B cell (primary cell): ENCODE measurements around the gene RABGAP1. TPM values are rescaled to one million over a fixed set of nuclear protein-coding genes. Genes with fewer than 3 reads are reported as not detected.
A peak's percentile ranks its signal among the peaks of the same experiment; 100 is the strongest.

Experiments used
- ATAC-seq: fragments of 200-7000 bp; cut with Tn5 transposase; one replicate; pipeline ENCODE4 v1.10.0; 2021; ENCODE audit warnings: low read depth, mild to moderate bottlenecking, moderate number of reproducible peaks, moderate library complexity
- CTCF ChIA-PET: fragments of 350-600 bp; sonication (Branson Sonifier 250); formaldehyde crosslinking; loops from one replicate; lab custom pipeline; 2021; ENCODE audit warnings: antibody characterized with exemption, inconsistent platforms; lab: Charles Lee
- POLR2A ChIA-PET: fragments of 350-600 bp; sonication (Branson Sonifier 250); formaldehyde crosslinking; loops from one replicate; lab custom pipeline; 2021; ENCODE audit warnings: antibody characterized with exemption; lab: Charles Lee
- DNase-seq: peaks from one replicate; pipeline ENCODE4 v3.0.0; 2013
- H2AFZ ChIP-seq: 2 replicates; pipeline ENCODE4 v1.6.1; 2012; ENCODE audit warnings: mild to moderate bottlenecking, low read depth, low read length; ENCODE audit not compliant: insufficient read depth, poor library complexity, severe bottlenecking
- H3K27ac ChIP-seq, 2 donors: 1 replicate in 1 of 2; 2 replicates in 1 of 2; pipeline ENCODE4 v1.5.1; 2012 to 2013; ENCODE audit warnings: low read length in 2 of 2, mild to moderate bottlenecking in 2 of 2, moderate library complexity in 1 of 2
- H3K27me3 ChIP-seq, 4 experiments: fragments of 200-600 bp in 1 of 4; sonication (generic) in 1 of 4; replicated peaks in 1 of 4; 1 replicate in 2 of 4; 2 replicates in 2 of 4; pipeline versions ENCODE4 v1.6.1 to v1.7.0; 2013 to 2016; ENCODE audit warnings: low read length in 3 of 4, mild to moderate bottlenecking in 2 of 4, mixed read lengths in 1 of 4, moderate library complexity in 1 of 4; ENCODE audit not compliant: insufficient read depth in 4 of 4, control insufficient read depth in 3 of 4; ENCODE audit errors: control extremely low read depth in 1 of 4
- H3K36me3 ChIP-seq, 2 experiments: replicated peaks in 1 of 2; 1 replicate in 1 of 2; 2 replicates in 1 of 2; pipeline versions ENCODE4 v1.6.1 to v1.7.1; 2013; ENCODE audit warnings: low read length in 1 of 2; ENCODE audit not compliant: insufficient read depth in 2 of 2, control insufficient read depth in 1 of 2; ENCODE audit errors: control extremely low read depth in 1 of 2, extremely low read depth in 1 of 2
- H3K4me1 ChIP-seq, 2 donors: fragments of 200-600 bp in 1 of 2; sonication (generic) in 1 of 2; 1 replicate in 1 of 2; 2 replicates in 1 of 2; pipeline versions ENCODE4 v1.5.1 to v1.6.1; 2013 to 2017; ENCODE audit warnings: low read length in 2 of 2; ENCODE audit not compliant: control insufficient read depth in 2 of 2, insufficient read depth in 2 of 2
- H3K4me2 ChIP-seq: replicated peaks from 2 replicates; pipeline ENCODE3; 2012; ENCODE audit warnings: mild to moderate bottlenecking, low read depth, low read length; ENCODE audit not compliant: poor library complexity, severe bottlenecking
- H3K4me3 ChIP-seq, 5 experiments: fragments of 200-600 bp in 1 of 5; sonication (generic) in 1 of 5; 1 replicate in 3 of 5; 2 replicates in 2 of 5; pipeline versions ENCODE4 v1.5.1 to v1.7.0; 2011 to 2016; ENCODE audit warnings: low read length in 4 of 5, mild to moderate bottlenecking in 4 of 5, low read depth in 2 of 5, control low read depth in 1 of 5, moderate library complexity in 1 of 5; ENCODE audit not compliant: insufficient read depth in 1 of 5; ENCODE audit errors: control extremely low read depth in 1 of 5, extremely low read depth in 1 of 5
- H3K79me2 ChIP-seq: fragments of 200-600 bp; sonication (generic); one replicate; pipeline ENCODE4 v1.6.0; 2016; ENCODE audit warnings: low read length; ENCODE audit not compliant: control insufficient read depth, insufficient read depth
- H3K9ac ChIP-seq: fragments of 200-600 bp; sonication (generic); 2 replicates; pipeline ENCODE4 v1.6.1; 2017; ENCODE audit warnings: mild to moderate bottlenecking, low read length, moderate library complexity
- H3K9me3 ChIP-seq, 3 donors: one replicate each; pipeline versions ENCODE4 v1.6.1 to v1.7.1; 2013; ENCODE audit warnings: low read length in 2 of 3; ENCODE audit not compliant: control insufficient read depth in 2 of 3, insufficient read depth in 1 of 3; ENCODE audit errors: control extremely low read depth in 1 of 3
- H4K20me1 ChIP-seq: 2 replicates; pipeline ENCODE4 v1.6.0; 2012; ENCODE audit warnings: mild to moderate bottlenecking, low read length; ENCODE audit not compliant: insufficient read depth, control insufficient read depth, poor library complexity, severe bottlenecking
- H3K27ac Mint-ChIP-seq: one replicate; pipeline ENCODE4 v1.8.0; 2021; ENCODE audit warnings: mixed read lengths
- H3K27me3 Mint-ChIP-seq: one replicate; pipeline ENCODE4 v1.8.0; 2021; ENCODE audit warnings: mixed read lengths
- H3K4me1 Mint-ChIP-seq: one replicate; pipeline ENCODE4 v1.8.0; 2021; ENCODE audit warnings: mixed read lengths
- H3K4me3 Mint-ChIP-seq: one replicate; pipeline ENCODE4 v1.8.0; 2021; ENCODE audit warnings: mixed read lengths
- H3K9me3 Mint-ChIP-seq: one replicate; pipeline ENCODE4 v1.8.0; 2022; ENCODE audit warnings: mixed read lengths; ENCODE audit not compliant: insufficient read depth
- CTCF ChIP-seq: fragments of 200-600 bp; IDR thresholded peaks from one replicate; pipeline ENCODE4 v1.8.0; 2022; ENCODE audit warnings: antibody characterized with exemption, mild to moderate bottlenecking
- EZH2 ChIP-seq: IDR thresholded peaks from 2 replicates; pipeline ENCODE4 v1.6.1; 2012; ENCODE audit warnings: borderline replicate concordance, low read depth, mild to moderate bottlenecking, moderate library complexity, low read length; ENCODE audit not compliant: insufficient read depth, poor library complexity, severe bottlenecking
- WGBS: methylation state at CpG from one replicate; pipeline ENCODE4 v1.1.5; 2013; ENCODE audit warnings: missing lambda C conversion rate; ENCODE audit not compliant: insufficient coverage; 5-methylcytosine and 5-hydroxymethylcytosine counted together
- intact Hi-C: fragments of 100-400 bp; cut with micrococcal nuclease; formaldehyde crosslinking; loops from one replicate; pipeline ENCODE4 v1.10.0; 2022
- polyA plus RNA-seq: library from polyadenylated mRNA; depleted of rRNA; stranded (reverse); fragments of >200 nt; gene quantifications from 2 replicates; pipeline ENCODE4 v1.2.3, GENCODE V29; 2012
- total RNA-seq, 2 donors: library from RNA; stranded (reverse); fragments of 120-200 nt in 1 of 2; gene quantifications; 1 replicate in 1 of 2; 2 replicates in 1 of 2; pipeline versions ENCODE4 v1.2.3 to v1.2.4, GENCODE V29; 2013 to 2022

Gene RABGAP1
- total and polyA plus RNA-seq, 2 donors (not counting 1 experiment from before 2014, with no cell fraction given), result 13.9 to 81.0 TPM

- H3K4me1 ChIP-seq, result no peaks in the 10 kb centered on the region
- POLR2A ChIA-PET, result no interaction called here
- intact Hi-C loops, result loop anchor here (2.0 kb wide), 1 partner anchor 84 kb away; the partner anchor contains the start of gene RC3H2
- Mint-ChIP-seq H3K4me3 (no peak overlapping the region), H3K4me1 (peaks cover 7% of the 10 kb centered on the region), H3K9me3 (no peaks in the 10 kb centered on the region), H3K27ac (peak overlapping the region; percentile 16), H3K27me3 (no peaks in the 10 kb centered on the region)
- H3K4me2 ChIP-seq, result no peak overlapping the region
- CTCF ChIA-PET, result interaction anchor here (0.7 to 2.3 kb wide), 5 partner anchors 9 to 1239 kb away, joined by 3 to 6 read pairs (median 4); no protein-coding TSS in a partner anchor
- no CpG with 5 or more reads among the region's 8 CpGs for WGBS
- peaks cover 5 to 42% of the 10 kb centered on the region in 2 experiments for H3K36me3 ChIP-seq
- H3K27ac ChIP-seq, result peak overlapping the region in 1 of 2 donors; percentile 39
- H3K9me3 ChIP-seq, result no peaks in the 10 kb centered on the region
- ATAC-seq (no peak), DNase-seq (no peak)
- H2AFZ ChIP-seq, result no peak overlapping the region
- no peaks in the 10 kb centered on the region for H4K20me1 ChIP-seq
- H3K79me2 ChIP-seq, result no peaks in the 10 kb centered on the region
- no peaks in the 10 kb centered on the region for H3K27me3 ChIP-seq
- TF ChIP-seq EZH2 (no peak), CTCF (no peak)
- H3K4me3 ChIP-seq, result no peak overlapping the region
- H3K9ac ChIP-seq, result no peak overlapping the region
Measured at GRCh38 chr9:122988920-122989621, 48.3 kb downstream of the RABGAP1 start.

GRCh38 chr9:122991370-122991830 lies 50.6 kb downstream of the RABGAP1 start:
- Histone ChIP-seq H3K4me2 (no peak overlapping the region), H3K27me3 (no peaks in the 10 kb centered on the region), H4K20me1 (no peaks in the 10 kb centered on the region), H3K9me3 (no peaks in the 10 kb centered on the region), H3K4me3 (no peak overlapping the region), H2AFZ (no peak overlapping the region), H3K27ac (no peak overlapping the region), H3K9ac (no peak overlapping the region), H3K36me3 (peaks cover 1 to 39% of the 10 kb centered on the region in 2 experiments), H3K4me1 (no peaks in the 10 kb centered on the region), H3K79me2 (no peaks in the 10 kb centered on the region)
- peaks cover 3% of the 10 kb centered on the region for H3K4me1 Mint-ChIP-seq
- intact Hi-C loops, result loop anchor here (10.0 kb wide), 1 partner anchor 363 kb away; the partner anchor contains the start of gene CRB2
- no peak overlapping the region for H3K4me3 Mint-ChIP-seq
- no peaks in the 10 kb centered on the region for H3K27me3 Mint-ChIP-seq
- H3K9me3 Mint-ChIP-seq, result no peaks in the 10 kb centered on the region
- DNase-seq, result peak; percentile 52
- H3K27ac Mint-ChIP-seq, result no peak overlapping the region
- CTCF ChIA-PET, result interaction anchor here (0.7 to 2.2 kb wide), 23 partner anchors 12 to 892 kb away, joined by 3 to 11 read pairs (median 4); partner anchors contain the start of genes RABGAP1, RC3H2 and ZBTB6
- TF ChIP-seq CTCF, result peak; percentile 81
- TF ChIP-seq EZH2, result no peak
- WGBS, result 100% methylated on average over 2 of the region's 4 CpGs
- POLR2A ChIA-PET, result interaction anchor here (0.7 to 1.0 kb wide), 4 partner anchors 51 to 1276 kb away, joined by 3 read pairs; partner anchors contain the start of gene RABGAP1
- ATAC-seq, result peak; percentile 58
